Brain microvascular endothelial cell (primary cell): ENCODE results near the gene PARD3.

ENCODE experiments used
- DNase-seq: peaks from one replicate; pipeline ENCODE4 v3.0.0-alpha.2; 2020
- H3K27ac ChIP-seq: fragments of 250-450 bp; sonication (Bioruptor Pico); 2 replicates; pipeline ENCODE4 v1.5.1; 2020; ENCODE audit warnings: mild to moderate bottlenecking, moderate library complexity
- H3K27me3 ChIP-seq: fragments of 250-450 bp; sonication (Bioruptor Pico); replicated peaks from 2 replicates; pipeline ENCODE4 v1.5.1; 2020; ENCODE audit warnings: mild to moderate bottlenecking
- H3K36me3 ChIP-seq: fragments of 250-450 bp; sonication (Bioruptor Pico); replicated peaks from 2 replicates; pipeline ENCODE4 v1.5.1; 2020; ENCODE audit warnings: mild to moderate bottlenecking
- H3K4me3 ChIP-seq: 2 replicates; pipeline ENCODE4 v1.5.1; 2011; ENCODE audit warnings: low read depth, mild to moderate bottlenecking, control low read depth, low read length, moderate library complexity
- CTCF ChIP-seq: IDR thresholded peaks from 2 replicates; pipeline ENCODE4 v1.5.1; 2011; ENCODE audit warnings: low read depth, mild to moderate bottlenecking, moderate library complexity, low read length, control low read depth, inconsistent platforms; ENCODE audit errors: missing control alignments
- in situ Hi-C: cut with HindIII; loops from 2 replicates; pipeline ENCODE4 v1.10.0; 2017; ENCODE audit warnings: low sequenced_read_pairs, low pct_ligation_motif_present

The PARD3 gene

DNA sequence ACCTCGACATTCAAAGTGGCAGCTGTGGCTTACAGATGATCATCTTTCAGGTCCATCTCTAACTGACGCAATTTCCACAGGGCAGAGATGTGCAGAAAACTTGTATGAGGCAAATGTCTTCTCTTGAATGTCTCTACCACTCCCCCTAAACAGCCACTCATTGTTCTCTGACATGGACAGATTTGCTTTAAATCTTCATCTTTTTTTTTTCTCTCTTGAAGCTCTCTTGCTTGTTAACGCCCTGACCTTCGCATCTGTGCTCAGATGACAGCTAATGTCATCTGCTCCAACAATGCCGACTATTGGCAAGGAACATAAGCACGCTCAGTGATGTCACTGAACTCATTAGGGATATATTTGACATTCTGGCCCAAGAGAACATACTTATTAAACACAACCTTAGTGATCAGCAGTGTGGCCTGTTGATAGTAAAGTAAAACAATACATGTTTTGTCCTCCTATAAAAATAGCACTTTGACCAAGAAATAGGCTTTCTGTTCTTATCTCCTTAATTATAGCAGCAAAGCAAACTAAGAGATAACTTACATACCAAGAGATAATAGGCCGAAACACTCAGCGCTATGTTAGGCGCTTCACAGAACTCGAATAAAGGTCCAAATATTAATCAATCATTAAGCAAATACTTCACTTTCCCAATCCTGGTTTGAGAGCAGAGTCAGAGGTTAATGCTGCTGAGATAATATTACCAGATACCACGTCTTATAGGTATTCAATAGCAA, 583.5 kb downstream of the PARD3 start:
- in situ Hi-C loops, result no loop called here

GRCh38 chr10:34229917-34230316, 585.2 kb downstream of the PARD3 start:
- no peak overlapping the region for H3K4me3 ChIP-seq
- H3K27me3 ChIP-seq, result no peaks in the 10 kb centered on the region
- H3K36me3 ChIP-seq, result no peaks in the 10 kb centered on the region
- no peak for TF ChIP-seq CTCF
- H3K27ac ChIP-seq, result no peak overlapping the region
- in situ Hi-C loops, result no loop called here
- DNase-seq, result no peak

More for the DNA sequence above, 583.5 kb downstream of the PARD3 start:
- no peaks in the 10 kb centered on the region for H3K27me3 ChIP-seq
- TF ChIP-seq CTCF, result no peak
- no peak for DNase-seq
- H3K27ac ChIP-seq, result no peak overlapping the region
- no peak overlapping the region for H3K4me3 ChIP-seq
- H3K36me3 ChIP-seq, result no peaks in the 10 kb centered on the region

DNA sequence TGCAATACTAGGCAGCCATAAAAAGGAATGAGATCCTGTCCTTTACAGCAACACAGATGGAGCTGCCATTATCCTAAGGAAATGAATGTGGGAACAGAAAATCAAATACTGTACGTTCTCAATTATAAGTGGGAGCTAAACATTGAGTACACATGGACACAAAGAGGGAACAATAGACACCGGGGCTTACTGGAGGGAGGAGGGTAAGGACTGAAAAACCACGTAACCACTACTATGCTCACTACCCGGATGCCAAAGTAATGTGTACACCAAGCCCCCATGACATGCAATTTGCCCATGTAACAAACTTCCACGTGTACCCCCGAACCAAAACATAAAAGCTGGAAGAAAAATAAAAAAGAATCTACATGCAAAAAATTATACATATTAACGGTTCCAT, 587.0 kb downstream of the PARD3 start:
- TF ChIP-seq CTCF, result no peak
- H3K27ac ChIP-seq, result no peak overlapping the region
- in situ Hi-C loops, result no loop called here
- no peaks in the 10 kb centered on the region for H3K36me3 ChIP-seq
- no peak overlapping the region for H3K4me3 ChIP-seq
- no peak for DNase-seq
- no peaks in the 10 kb centered on the region for H3K27me3 ChIP-seq

- H3K36me3 ChIP-seq, result no peaks in the 10 kb centered on the region
- H3K27me3 ChIP-seq, result no peaks in the 10 kb centered on the region
- no peak for DNase-seq
- no peak overlapping the region for H3K27ac ChIP-seq
- in situ Hi-C loops, result no loop called here
- TF ChIP-seq CTCF, result no peak
- H3K4me3 ChIP-seq, result no peak overlapping the region
Observed at GRCh38 chr10:34224639-34225038, 590.5 kb downstream of the PARD3 start.

DNA sequence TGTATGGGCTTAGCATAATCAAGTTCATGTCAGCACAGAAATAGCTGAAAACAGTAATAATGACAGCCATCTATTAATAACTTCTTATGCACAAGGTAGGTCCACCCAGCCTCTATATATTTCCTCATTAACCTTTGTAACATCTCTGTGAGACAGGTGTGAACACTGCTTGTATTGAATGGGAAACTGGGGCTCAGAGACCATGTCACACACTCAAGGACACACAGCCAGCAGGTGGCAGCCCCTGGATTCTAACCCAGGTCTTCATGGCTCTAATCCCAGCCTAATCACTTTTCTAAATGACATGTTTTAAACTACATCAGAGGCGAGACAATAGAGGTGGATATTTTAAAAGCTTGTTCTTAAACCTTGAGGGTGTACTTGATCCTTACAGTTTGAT, 591.4 kb downstream of the PARD3 start:
- H3K36me3 ChIP-seq, result no peaks in the 10 kb centered on the region
- H3K27ac ChIP-seq, result no peak overlapping the region
- H3K27me3 ChIP-seq, result no peaks in the 10 kb centered on the region
- in situ Hi-C loops, result no loop called here
- H3K4me3 ChIP-seq, result no peak overlapping the region
- peak; percentile 19 for TF ChIP-seq CTCF
- DNase-seq, result no peak

GRCh38 chr10:34222359-34222758, 592.7 kb downstream of the PARD3 start:
- no peaks in the 10 kb centered on the region for H3K27me3 ChIP-seq
- no peaks in the 10 kb centered on the region for H3K36me3 ChIP-seq
- no peak overlapping the region for H3K27ac ChIP-seq
- in situ Hi-C loops, result no loop called here
- no peak overlapping the region for H3K4me3 ChIP-seq
- TF ChIP-seq CTCF, result no peak
- no peak for DNase-seq
